GM18858 (cell line): ENCODE measurements around the gene TRIO.

ENCODE experiments used
- ATAC-seq: cut with Tn5 transposase; IDR thresholded peaks from one replicate; pipeline ENCODE4 v1.9.1; 2021; ENCODE audit not compliant: unreplicated experiment

The TRIO gene

GRCh38 chr5:14492331-14492964 lies 349.3 kb downstream of the TRIO start:
- ATAC-seq = no peak

- no peak for ATAC-seq
Observed at GRCh38 chr5:14495301-14495700, 352.2 kb downstream of the TRIO start.

GRCh38 chr5:14497311-14497710 lies 354.2 kb downstream of the TRIO start:
- ATAC-seq = no peak

- ATAC-seq = no peak
Observed at GRCh38 chr5:14501353-14502293, 358.5 kb downstream of the TRIO start.

GRCh38 chr5:14502294-14502690 lies 359.1 kb downstream of the TRIO start:
- no peak for ATAC-seq

- no peak for ATAC-seq
Observed at GRCh38 chr5:14503017-14503680, 360.0 kb downstream of the TRIO start.

GRCh38 chr5:14503681-14504331 lies 360.7 kb downstream of the TRIO start:
- ATAC-seq = no peak

GRCh38 chr5:14504332-14504727 lies 361.2 kb downstream of the TRIO start:
- no peak for ATAC-seq

- ATAC-seq = no peak
Observed at GRCh38 chr5:14504816-14505215, 361.7 kb downstream of the TRIO start.

- no peak for ATAC-seq
Observed at GRCh38 chr5:14505310-14506139, 362.4 kb downstream of the TRIO start.

GRCh38 chr5:14506140-14506538 lies 363.0 kb downstream of the TRIO start:
- no peak for ATAC-seq

GRCh38 chr5:14506661-14507060 lies 363.5 kb downstream of the TRIO start:
- ATAC-seq = no peak

- no peak for ATAC-seq
Observed at GRCh38 chr5:14507156-14507941, 364.2 kb downstream of the TRIO start.

- ATAC-seq = no peak
Observed at GRCh38 chr5:14508046-14508445, 364.9 kb downstream of the TRIO start.

GRCh38 chr5:14509556-14509955 lies 366.4 kb downstream of the TRIO start:
- no peak for ATAC-seq

- no peak for ATAC-seq
Observed at GRCh38 chr5:14510156-14510734, 367.1 kb downstream of the TRIO start.

- ATAC-seq = no peak
Observed at GRCh38 chr5:14510880-14511279, 367.7 kb downstream of the TRIO start.

- ATAC-seq = no peak
Observed at GRCh38 chr5:14512574-14512973, 369.4 kb downstream of the TRIO start.

GRCh38 chr5:14513266-14513665 lies 370.1 kb downstream of the TRIO start:
- ATAC-seq = no peak
